AG09309 (cell line): Measurements from ENCODE around the gene CD96.

ENCODE experiments used
- DNase-seq: peaks from one replicate; pipeline ENCODE4 v3.0.0-alpha.2; 2010; ENCODE audit warnings: low read depth
- H3K4me3 ChIP-seq: 2 replicates; pipeline ENCODE4 v1.5.1; 2011; ENCODE audit warnings: mild to moderate bottlenecking, low read depth, low read length, moderate library complexity; ENCODE audit not compliant: control insufficient read depth
- CTCF ChIP-seq: IDR thresholded peaks from 2 replicates; pipeline ENCODE4 v1.5.1; 2011; ENCODE audit warnings: mild to moderate bottlenecking, low read depth, low read length, inconsistent platforms; ENCODE audit not compliant: insufficient read depth, control insufficient read depth; ENCODE audit errors: missing control alignments

CD96 gene

GRCh38 chr3:111613294-111613693 lies 71.3 kb downstream of the CD96 start:
- H3K4me3 ChIP-seq, result no peak overlapping the region
- TF ChIP-seq CTCF, result no peak
- no peak for DNase-seq

- no peak overlapping the region for H3K4me3 ChIP-seq
- no peak for DNase-seq
- TF ChIP-seq CTCF, result no peak
Measured at GRCh38 chr3:111615880-111616279, 73.9 kb downstream of the CD96 start.

GRCh38 chr3:111616417-111617105 lies 74.6 kb downstream of the CD96 start:
- peak; percentile 38 for TF ChIP-seq CTCF
- DNase-seq, result no peak

GRCh38 chr3:111617406-111617805 lies 75.4 kb downstream of the CD96 start:
- no peak for TF ChIP-seq CTCF
- H3K4me3 ChIP-seq, result no peak overlapping the region
- no peak for DNase-seq

More at GRCh38 chr3:111616417-111617105, 74.6 kb downstream of the CD96 start:
- no peak overlapping the region for H3K4me3 ChIP-seq

GRCh38 chr3:111617912-111618601 lies 76.1 kb downstream of the CD96 start:
- TF ChIP-seq CTCF, result no peak
- no peak overlapping the region for H3K4me3 ChIP-seq
- no peak for DNase-seq

- no peak overlapping the region for H3K4me3 ChIP-seq
- TF ChIP-seq CTCF, result no peak
- no peak for DNase-seq
Measured at GRCh38 chr3:111618945-111619344, 76.9 kb downstream of the CD96 start.
